HG03196 (cell line): ENCODE measurements around the gene TIGD2.
"Not testable (repeated sequence)": the region's sequence is repeated elsewhere in the genome, so short reads cannot be mapped to it uniquely, and the experiment has no call there.

Experiments used
- ATAC-seq: cut with Tn5 transposase; IDR thresholded peaks from one replicate; pipeline ENCODE4 v1.9.1; 2021; ENCODE audit not compliant: unreplicated experiment

Gene TIGD2

GRCh38 chr4:89119166-89119565 lies 7.8 kb downstream of the TIGD2 start:
- no peak for ATAC-seq

- ATAC-seq = no peak
Measured at GRCh38 chr4:89119836-89120235, 8.5 kb downstream of the TIGD2 start.

- no peak for ATAC-seq
Measured at GRCh38 chr4:89121387-89122068, 10.2 kb downstream of the TIGD2 start.

DNA sequence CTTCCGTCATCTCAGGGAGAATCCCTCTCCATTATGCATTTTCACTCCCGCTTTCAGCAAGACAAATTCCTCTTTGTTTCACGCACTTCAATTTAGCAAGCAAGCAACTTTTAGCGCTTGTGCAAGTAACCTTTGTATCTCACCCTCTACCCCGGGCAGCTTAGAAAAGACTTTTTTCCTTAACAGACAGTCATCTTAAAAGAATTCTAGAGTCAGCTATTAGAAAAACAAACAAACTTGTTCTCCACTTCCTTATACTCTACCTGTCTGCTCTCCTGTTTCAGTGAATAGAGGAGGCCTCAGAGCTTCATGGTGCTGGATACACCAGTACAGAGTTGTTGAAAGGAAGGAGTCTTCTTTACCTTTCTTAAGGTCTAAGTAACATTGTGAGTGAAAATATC lies 12.1 kb downstream of the TIGD2 start:
- ATAC-seq = no peak

DNA sequence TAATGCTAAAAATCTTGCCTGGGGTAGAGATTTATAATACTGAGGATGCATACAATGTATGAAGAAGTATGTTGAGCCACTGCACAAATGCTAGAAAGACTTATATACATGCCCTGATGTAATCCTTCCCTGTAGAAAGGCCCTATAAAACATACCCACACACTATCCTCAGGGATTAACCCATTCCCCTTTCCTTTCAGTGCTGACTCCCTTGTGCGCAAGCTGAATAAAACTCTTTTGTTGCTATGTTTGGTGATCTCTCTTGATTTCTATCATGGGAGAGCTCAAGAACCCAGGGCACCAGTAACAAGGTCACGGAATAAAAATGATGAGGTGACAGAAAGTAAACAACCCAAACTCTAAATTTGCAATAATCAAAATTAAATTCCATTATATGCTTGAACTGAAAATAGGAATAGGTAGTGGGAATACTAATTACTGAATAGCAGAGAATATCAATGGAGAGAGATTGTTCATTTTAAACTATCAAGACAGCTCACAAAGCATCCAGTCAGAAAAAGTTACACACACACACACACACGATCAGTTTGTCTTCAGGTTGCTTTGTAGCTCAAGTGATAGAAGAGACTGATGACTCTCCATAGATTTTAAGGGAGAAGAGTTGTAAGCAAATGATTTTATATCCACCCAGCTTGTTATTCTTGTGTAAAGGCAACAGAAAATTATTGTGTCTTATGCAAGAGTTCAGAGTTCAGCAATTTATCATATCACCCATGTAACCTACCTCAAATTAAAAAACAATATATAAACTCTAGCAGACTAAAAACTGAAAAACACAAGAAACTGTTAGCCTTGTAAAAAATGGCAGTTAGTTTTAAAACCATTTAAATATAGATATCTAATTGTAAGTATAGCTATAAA lies 14.8 kb downstream of the TIGD2 start:
- ATAC-seq = no peak

DNA sequence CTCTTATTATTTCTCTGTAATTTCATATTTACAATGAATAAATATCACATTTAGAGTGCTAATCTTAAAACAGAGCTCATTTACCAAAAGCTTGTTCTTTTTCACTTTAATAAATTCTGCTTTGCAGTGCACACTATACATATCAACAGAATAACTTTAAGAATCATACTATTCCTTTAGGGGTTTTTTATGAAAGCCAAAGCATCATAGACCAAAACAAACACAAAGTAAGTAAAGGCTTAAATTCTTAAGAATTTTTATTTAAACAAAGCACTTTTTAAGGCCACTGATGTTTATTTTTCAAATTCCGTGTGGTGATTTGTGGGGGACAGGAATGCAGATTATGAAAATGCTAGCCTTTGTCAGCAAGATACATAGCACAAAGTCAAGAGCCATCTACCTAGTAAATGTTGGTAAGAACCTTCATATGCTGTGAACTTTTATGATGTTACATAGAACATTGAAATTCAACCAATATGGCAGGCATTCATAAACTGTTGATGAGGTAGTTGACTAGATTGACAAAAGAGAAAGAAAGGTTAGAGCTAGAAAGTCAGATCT lies 17.8 kb downstream of the TIGD2 start:
- no peak for ATAC-seq

DNA sequence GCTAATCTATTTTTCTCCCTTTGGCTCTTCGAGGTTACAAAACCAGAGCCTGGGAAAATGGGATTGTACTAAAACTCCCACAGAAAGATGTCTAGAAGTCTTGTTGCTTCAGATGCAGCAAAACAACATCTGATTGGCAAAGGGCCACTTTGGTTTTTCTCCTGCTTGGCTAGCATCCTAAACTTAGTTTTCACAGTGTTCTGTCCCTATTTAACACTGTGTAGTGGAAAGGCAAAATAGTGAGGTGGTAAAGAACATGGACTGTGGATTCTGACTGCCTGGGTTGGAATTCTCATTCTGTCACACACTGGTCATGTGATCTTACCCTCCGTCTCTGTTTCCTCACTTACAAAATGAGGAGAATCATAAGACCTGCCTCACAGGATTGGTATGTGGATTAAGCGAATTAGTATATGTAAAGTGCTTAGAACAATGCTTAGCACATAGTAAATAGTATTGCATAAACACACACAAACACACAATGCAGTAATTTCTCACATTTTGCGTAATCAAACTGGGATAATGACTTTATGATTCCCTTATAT lies 23.5 kb downstream of the TIGD2 start:
- no peak for ATAC-seq

GRCh38 chr4:89136525-89136924 lies 25.2 kb downstream of the TIGD2 start:
- no peak for ATAC-seq

DNA sequence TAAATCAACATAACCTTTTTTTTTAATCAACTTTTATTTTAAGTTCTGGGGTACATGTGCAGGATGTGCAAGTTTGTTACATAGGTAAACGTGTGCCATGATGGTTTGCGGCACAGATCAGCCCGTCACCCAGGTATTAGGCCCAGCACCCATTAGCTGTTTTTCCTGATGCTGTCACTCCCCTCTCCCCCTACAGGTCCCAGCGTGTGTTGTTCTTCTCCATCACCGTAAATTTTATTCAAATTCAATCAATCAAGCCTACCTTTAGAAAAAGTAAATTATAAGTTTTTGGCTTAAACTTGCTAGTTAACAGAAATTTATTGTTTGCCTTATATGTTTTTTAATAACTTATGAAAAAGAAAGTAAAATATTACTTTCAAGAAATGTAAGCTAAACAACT lies 25.9 kb downstream of the TIGD2 start:
- no peak for ATAC-seq

GRCh38 chr4:89137695-89138094 lies 26.4 kb downstream of the TIGD2 start:
- ATAC-seq = no peak

- ATAC-seq = no peak
Measured at GRCh38 chr4:89140168-89140759, 28.9 kb downstream of the TIGD2 start.

- peak; percentile 79 for ATAC-seq
Measured at GRCh38 chr4:89142691-89143669, 31.6 kb downstream of the TIGD2 start.

DNA sequence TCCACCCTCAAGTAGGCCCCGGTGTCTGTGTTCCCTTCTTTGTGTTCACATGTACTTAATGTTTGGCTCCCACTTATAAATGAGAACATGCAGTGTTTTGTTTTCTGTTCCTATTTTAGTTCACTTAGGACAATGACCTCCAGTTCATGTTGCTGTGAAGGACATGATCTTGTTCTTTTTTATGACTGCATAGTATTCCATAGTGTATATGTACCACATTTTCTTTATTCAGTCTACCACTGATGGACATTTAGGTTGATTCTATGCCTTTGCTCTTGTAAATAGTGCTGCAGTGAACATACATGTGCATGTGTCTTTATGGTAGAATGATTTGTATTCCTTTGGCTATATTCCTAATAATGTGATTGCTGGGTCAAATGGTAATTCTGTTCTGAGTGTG lies 33.3 kb downstream of the TIGD2 start:
- ATAC-seq = not testable (repeated sequence)

GRCh38 chr4:89146196-89146595 lies 34.9 kb downstream of the TIGD2 start:
- ATAC-seq = no peak

DNA sequence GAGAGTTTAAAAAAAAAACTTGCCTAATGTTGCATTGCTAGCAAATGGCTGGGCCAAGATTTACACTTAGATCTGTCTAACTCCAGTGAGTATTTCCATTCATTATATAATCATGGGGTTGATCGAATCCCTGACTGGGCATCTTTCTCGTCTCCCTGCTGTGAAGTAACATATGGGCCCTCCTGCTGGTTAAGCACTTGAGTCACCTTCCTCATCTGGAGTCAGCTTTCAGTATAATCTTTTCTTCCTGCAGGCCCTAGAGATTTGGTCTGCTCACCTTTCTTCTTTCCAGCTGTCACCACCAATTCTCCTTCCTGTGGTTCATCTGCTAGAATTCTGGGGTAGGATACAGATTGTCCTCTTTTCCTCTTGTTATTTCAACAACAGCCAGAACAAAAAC lies 41.6 kb downstream of the TIGD2 start:
- no peak for ATAC-seq

DNA sequence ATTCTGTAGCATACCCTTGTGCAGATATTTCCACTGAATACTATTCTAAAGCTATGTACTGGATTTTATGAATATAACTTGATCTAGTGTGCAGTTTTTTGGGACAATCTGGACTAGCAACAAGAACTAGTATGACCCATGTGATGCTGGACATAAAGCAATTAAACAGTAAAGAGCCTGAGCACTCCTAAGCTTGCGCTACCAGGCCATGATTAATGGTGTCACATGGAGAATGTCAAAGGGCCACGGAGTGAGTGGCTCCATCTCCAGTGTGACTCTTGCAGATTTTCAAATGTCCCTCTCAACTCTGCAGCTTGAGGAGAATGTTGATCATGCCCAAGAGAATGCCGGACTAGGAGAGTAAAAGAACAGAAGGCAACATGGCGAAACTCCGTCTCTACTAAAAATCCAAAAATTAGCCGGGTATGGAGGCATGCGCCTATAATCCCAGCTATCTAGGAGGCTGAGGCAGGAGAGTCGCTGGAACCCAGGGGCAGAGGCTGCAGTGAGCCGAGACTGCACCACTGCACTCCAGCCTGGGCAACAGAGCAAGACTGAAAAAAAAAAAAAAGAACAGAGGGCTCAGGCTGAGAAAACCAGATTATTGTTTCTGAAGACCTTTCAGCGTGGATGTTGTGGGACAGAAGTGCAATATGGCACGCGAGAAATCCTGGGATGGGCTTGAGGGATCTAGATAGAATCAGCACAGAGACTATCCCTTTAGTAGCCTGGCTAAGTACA lies 45.0 kb downstream of the TIGD2 start:
- no peak for ATAC-seq

DNA sequence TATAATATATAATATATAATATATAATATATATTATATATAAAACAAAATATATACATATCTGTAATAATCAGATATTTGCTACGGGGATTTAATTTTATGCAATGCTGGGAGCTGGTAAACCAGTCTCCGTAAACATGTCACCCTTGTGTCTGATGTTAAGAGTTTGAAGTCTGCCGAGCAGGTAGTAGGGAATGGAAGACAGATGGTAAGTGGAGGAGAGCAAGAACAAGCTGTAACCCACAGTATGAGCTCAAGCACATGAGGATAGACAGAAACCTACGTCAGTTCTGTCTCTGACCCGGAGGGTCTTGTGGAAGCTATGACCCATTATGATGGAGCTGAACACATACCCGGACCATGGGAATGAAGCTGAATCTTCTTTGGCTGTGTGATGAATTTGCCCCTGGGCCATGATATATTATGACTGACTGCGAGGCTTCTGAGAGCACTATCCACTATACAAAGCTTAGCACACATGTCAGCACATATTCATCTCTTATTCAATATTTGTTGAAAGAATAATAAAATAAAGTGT lies 46.2 kb downstream of the TIGD2 start:
- ATAC-seq = no peak

DNA sequence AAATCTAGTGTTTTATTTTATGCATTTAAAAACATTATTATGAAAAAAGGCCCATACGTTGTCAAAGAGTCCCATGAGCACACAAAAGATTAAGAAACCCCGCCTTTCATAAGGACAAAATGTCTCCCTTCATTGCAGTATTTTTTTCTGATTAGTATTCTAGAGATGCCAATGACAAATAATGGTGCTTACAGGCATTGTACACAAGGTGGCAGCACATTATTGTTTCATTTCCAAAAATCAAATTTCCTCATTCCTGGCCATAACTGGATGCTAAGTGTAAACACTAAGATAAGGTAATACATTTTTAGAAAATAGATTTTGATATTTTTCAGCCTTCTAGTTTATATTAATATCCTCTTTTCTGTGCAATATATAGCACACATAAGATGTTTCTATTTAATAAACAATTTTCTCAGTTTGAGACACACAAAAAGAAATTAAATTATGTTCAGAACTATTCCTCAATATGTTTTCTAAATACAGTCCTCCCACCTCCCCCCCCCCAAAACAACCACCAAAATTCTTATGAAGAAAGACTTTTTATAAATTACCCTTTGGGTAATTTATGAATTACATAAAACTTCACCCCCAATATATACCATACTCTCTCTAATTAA lies 47.7 kb downstream of the TIGD2 start:
- no peak for ATAC-seq

DNA sequence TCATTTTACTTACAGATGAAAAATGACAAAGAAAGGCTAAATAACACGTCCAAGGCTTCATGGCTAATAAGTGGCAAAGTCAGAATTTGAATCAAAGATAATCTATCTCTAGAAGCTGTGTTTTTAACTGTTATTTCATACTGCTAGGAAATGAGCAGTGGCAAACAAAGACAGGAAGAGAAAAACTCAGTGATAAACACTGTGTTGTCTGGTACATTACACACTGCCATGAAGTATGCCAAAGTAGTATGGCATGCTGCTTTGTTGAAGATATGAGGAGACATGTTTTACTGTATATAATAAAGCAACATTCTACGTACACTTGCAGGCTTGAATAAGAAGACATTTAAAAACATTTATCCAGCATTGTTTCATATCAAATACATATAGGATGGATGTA lies 49.5 kb downstream of the TIGD2 start:
- ATAC-seq = no peak
